ENCODE results near the gene ANKRD11.

- TF ChIP-seq CTCF (IDR thresholded peaks at IDR 0.05; ENCODE audit: low read depth, low read length, poor library complexity, severe bottlenecking) (no peak), EZH2phosphoT487 (IDR thresholded peaks at IDR 0.05; ENCODE audit: borderline replicate concordance, low read length) (no peak)
These were observed 121.6 kb downstream of the ANKRD11 start for GRCh38 chr16:89368604-89369249.

All from DOHH2 (cell line).